BLaER1 treated with 17β-estradiol and CSF1 and Interleukin-3, amounts not matched to agents 10 nM and 100 nM (cell line): ENCODE results near the gene KLRC4.
"Not testable (repeated sequence)": the region's sequence is repeated elsewhere in the genome, so short reads cannot be mapped to it uniquely, and the experiment has no call there.

ENCODE experiments used
- H3K27ac ChIP-seq, 11 experiments: shearing (Covaris generic); formaldehyde crosslinking; 2 replicates each; pipeline ENCODE4 v1.8.1; 2022
- H3K27me3 ChIP-seq, 11 experiments: shearing (Covaris generic); formaldehyde crosslinking; 2 replicates each; pipeline ENCODE4 v1.8.1; 2022
- H3K36me3 ChIP-seq, 11 experiments: shearing (Covaris generic); formaldehyde crosslinking; 2 replicates each; pipeline ENCODE4 v1.8.1; 2022
- H3K4me1 ChIP-seq, 10 experiments: shearing (Covaris generic); formaldehyde crosslinking; 2 replicates each; pipeline ENCODE4 v1.8.1; 2022
- H3K4me2 ChIP-seq, 11 experiments: shearing (Covaris generic); formaldehyde crosslinking; 2 replicates each; pipeline ENCODE4 v1.8.1; 2022
- H3K4me3 ChIP-seq, 10 experiments: shearing (Covaris generic); formaldehyde crosslinking; 2 replicates each; pipeline ENCODE4 v1.8.1; 2022
- H3K9ac ChIP-seq, 11 experiments: shearing (Covaris generic); formaldehyde crosslinking; 2 replicates each; pipeline ENCODE4 v1.8.1; 2022
- H3K9me3 ChIP-seq, 11 experiments: shearing (Covaris generic); formaldehyde crosslinking; replicated peaks in 1 of 11; 2 replicates each; pipeline ENCODE4 v1.8.1; 2022
- H4K20me1 ChIP-seq, 11 experiments: shearing (Covaris generic); formaldehyde crosslinking; 2 replicates each; pipeline ENCODE4 v1.8.1; 2022
- Cebpa-rat ChIP-seq, 11 experiments: shearing (Covaris generic); IDR thresholded peaks; 2 replicates each; pipeline ENCODE4 v1.8.1; 2022

Gene KLRC4

GRCh38 chr12:10395390-10395998, 14.1 kb downstream of the KLRC4 start:
- Histone ChIP-seq H3K27ac (peak overlapping the region; percentile 56 to 93 (median 76); a peak in 21 of 22 replicates), H3K4me1 (peaks cover 46 to 73% (median 64%) of the 10 kb centered on the region in 10 experiments), H4K20me1 (no peaks in the 10 kb centered on the region), H3K9me3 (peaks cover 0 to 4% (median 0%) of the 10 kb centered on the region in 11 experiments; a peak in 3 of 22 replicates), H3K27me3 (no peaks in the 10 kb centered on the region), H3K4me2 (peak overlapping the region; percentile 57 to 87 (median 70)), H3K4me3 (peak overlapping the region in 3 of 10 experiments; percentile 3 to 30 (median 25); a peak in 3 of 20 replicates), H3K9ac (peak overlapping the region in 10 of 11 experiments; percentile 42 to 79 (median 58); a peak in 20 of 22 replicates), H3K36me3 (no peaks in the 10 kb centered on the region)
- TF ChIP-seq Cebpa-rat (IDR thresholded peaks at IDR 0.05): peak in 3 of 11 experiments; percentile 17 to 67 (median 30); a peak in 3 of 22 replicates

GRCh38 chr12:10394531-10395152, 14.9 kb downstream of the KLRC4 start:
- Histone ChIP-seq H3K4me2 (peak overlapping the region; percentile 57 to 87 (median 70)), H3K9ac (peak overlapping the region in 9 of 11 experiments; percentile 42 to 79 (median 61); a peak in 14 of 22 replicates), H3K4me1 (peaks cover 50 to 82% (median 72%) of the 10 kb centered on the region in 10 experiments), H3K27ac (peak overlapping the region; percentile 25 to 93 (median 76); a peak in 21 of 22 replicates)
- not testable (repeated sequence) for H3K9me3 ChIP-seq, H4K20me1 ChIP-seq, H3K4me3 ChIP-seq, H3K27me3 ChIP-seq, H3K36me3 ChIP-seq

DNA sequence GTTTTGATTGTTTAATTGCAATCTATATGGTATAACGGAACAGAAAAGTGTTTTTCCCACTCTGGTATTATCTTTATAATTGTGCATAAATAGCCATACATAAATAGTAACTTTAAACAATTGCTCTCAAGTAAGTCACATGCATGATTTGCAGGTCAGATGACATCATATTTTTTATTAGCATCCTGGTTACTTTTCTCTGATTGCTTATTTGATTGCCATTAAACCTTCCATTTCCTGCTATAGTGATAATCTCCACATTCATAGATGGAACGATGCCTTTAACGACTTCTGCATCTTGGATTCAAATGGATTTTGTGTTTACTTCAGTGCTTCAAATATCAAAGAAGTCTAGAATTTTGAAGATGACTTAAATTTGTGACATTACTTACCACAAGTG, 16.3 kb downstream of the KLRC4 start:
- H3K4me3 ChIP-seq: no peak overlapping the region
- no peaks in the 10 kb centered on the region for H3K9me3 ChIP-seq
- H3K27ac ChIP-seq: no peak overlapping the region

DNA sequence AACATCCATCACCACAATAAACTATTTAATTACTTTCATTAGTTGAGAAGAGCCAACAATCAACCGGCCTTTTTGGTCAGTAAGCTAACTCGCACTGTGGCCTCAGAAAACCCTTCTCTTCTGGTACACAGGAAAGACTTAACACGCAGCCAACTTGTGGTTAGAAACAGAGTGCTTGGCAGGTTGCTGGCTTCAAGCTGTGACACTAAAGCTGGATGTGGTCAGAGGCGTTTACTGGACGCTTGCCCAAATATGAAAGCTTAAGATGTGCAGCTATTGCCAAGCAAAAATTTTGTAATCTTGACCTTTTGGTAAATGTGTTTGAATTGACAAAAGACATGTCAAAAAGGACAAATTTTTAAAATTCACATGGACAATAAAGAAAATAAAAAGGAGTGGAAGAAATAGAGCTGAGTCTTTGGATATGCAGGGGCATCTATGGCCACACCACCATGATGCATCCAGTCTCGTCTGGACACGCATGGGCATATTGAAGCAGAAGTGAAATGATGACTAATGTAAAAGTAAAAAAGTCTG, 17.1 kb downstream of the KLRC4 start:
- H3K9me3 ChIP-seq: no peaks in the 10 kb centered on the region
- peaks cover 49 to 88% (median 71%) of the 10 kb centered on the region in 10 experiments for H3K4me1 ChIP-seq
- H3K4me3 ChIP-seq: no peak overlapping the region
- H3K36me3 ChIP-seq: no peaks in the 10 kb centered on the region
- no peaks in the 10 kb centered on the region for H4K20me1 ChIP-seq
- H3K27ac ChIP-seq: peak overlapping the region in 6 of 11 experiments; percentile 1 to 40 (median 10); a peak in 5 of 22 replicates
- no peaks in the 10 kb centered on the region for H3K27me3 ChIP-seq
- peak overlapping the region; percentile 43 to 79 (median 67) for H3K4me2 ChIP-seq
- no peak for TF ChIP-seq Cebpa-rat (IDR thresholded peaks at IDR 0.05)
- 0 out of 22 replicates have a peak overlapping the region, but pooled peaks of 1 of the 11 experiments have one; percentile 23 for H3K9ac ChIP-seq

More for the DNA sequence above, 16.3 kb downstream of the KLRC4 start:
- peaks cover 54 to 95% (median 79%) of the 10 kb centered on the region in 10 experiments for H3K4me1 ChIP-seq
- no peaks in the 10 kb centered on the region for H3K36me3 ChIP-seq
- no peak overlapping the region for H3K9ac ChIP-seq
- H3K27me3 ChIP-seq: no peaks in the 10 kb centered on the region
- peak overlapping the region in 4 of 11 experiments; percentile 67 to 79 (median 70); a peak in 7 of 22 replicates for H3K4me2 ChIP-seq
- TF ChIP-seq Cebpa-rat (IDR thresholded peaks at IDR 0.05): no peak
- H4K20me1 ChIP-seq: no peaks in the 10 kb centered on the region

DNA sequence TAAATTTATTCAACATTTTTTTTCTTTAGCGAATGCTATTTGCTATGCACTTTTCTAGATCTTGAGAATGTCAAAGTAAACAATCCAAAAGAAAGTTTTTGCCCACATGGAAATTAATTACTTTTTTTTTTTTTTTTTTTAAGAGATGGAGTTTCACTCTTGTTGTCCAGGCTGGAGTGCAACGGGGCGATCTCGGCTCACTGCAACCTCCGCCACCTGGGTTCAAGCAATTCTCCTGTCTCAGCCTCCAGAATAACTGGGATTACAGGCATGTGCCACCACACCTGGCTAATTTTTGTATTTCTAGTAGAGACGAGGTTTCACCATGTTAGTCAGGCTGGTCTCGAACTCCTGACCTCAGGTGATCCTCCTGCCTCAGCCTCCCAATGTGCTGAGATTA, 18.6 kb downstream of the KLRC4 start:
- H4K20me1 ChIP-seq, H3K36me3 ChIP-seq, H3K4me3 ChIP-seq, H3K9me3 ChIP-seq, H3K27me3 ChIP-seq, H3K9ac ChIP-seq, H3K27ac ChIP-seq: not testable (repeated sequence)
- H3K4me2 ChIP-seq: peak overlapping the region in 4 of 11 experiments; percentile 6 to 75 (median 17); a peak in 3 of 22 replicates
- H3K4me1 ChIP-seq: peaks cover 38 to 73% (median 58%) of the 10 kb centered on the region in 10 experiments

GRCh38 chr12:10389904-10390303, 19.7 kb downstream of the KLRC4 start, which contains the start of gene KLRK1:
TSS of gene KLRK1 (minus strand) at chr12:10390041. CDS start at chr12:10388810, 1,231 bp downstream.
- H3K9me3 ChIP-seq: 0 out of 22 replicates have a peak, but pooled peaks cover 0 to 3% (median 0%) of the 10 kb centered on the region in 11 experiments
- TF ChIP-seq Cebpa-rat (IDR thresholded peaks at IDR 0.05): no peak
- peaks cover 27 to 62% (median 47%) of the 10 kb centered on the region in 10 experiments for H3K4me1 ChIP-seq
- no peak within 1 kb of the TSS for H3K9ac ChIP-seq
- no peak within 1 kb of the TSS for H3K27ac ChIP-seq
- H3K27me3 ChIP-seq: no peaks in the 10 kb centered on the region
- peak within 1 kb of the TSS in 8 of 11 experiments; percentile 10 to 50 (median 39); a peak in 14 of 22 replicates for H3K4me2 ChIP-seq
- H3K4me3 ChIP-seq: no peak within 1 kb of the TSS
- no peaks in the 10 kb centered on the region for H4K20me1 ChIP-seq
- H3K36me3 ChIP-seq: no peaks in the 10 kb centered on the region

DNA sequence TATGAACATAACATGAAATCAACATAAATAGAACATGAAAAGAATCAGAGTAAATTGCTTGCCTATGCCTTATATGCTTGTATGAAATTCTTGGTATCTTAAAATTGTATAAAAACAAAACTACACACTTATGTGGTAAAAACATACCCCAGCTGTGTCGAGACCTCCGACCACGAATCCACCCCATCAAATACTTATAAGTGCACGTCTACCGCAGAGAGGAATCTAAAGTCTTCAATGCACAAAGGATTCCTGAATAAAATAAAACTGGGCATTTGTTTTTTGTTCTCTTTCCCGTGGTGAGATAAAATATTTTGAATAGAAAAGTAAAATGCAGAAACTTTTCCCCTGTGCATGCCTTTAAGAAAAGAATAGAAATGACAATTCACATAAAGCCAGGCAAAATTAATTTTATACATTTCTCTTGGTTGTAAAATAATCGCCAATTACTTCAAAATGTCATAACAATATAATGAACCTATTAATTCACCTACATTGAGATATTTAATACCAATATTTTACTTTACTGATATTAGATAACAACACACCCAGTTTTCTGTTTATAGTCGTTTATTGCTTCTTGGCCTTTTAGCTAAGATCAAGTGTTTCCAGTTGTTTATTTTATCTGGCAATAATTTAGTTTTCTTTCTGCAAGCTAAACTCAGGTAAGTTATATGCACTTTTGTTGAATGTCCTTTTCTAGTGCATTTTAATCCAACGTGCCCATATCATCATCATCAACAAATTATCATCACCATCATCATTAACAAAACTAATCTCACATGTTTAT, 20.7 kb downstream of the KLRC4 start:
- no peak overlapping the region for H3K9ac ChIP-seq
- no peaks in the 10 kb centered on the region for H4K20me1 ChIP-seq
- H3K36me3 ChIP-seq: no peaks in the 10 kb centered on the region
- peak overlapping the region in 5 of 11 experiments; percentile 10 to 50 (median 29); a peak in 7 of 22 replicates for H3K4me2 ChIP-seq
- no peak overlapping the region for H3K4me3 ChIP-seq
- no peak for TF ChIP-seq Cebpa-rat (IDR thresholded peaks at IDR 0.05)
- H3K27ac ChIP-seq: no peak overlapping the region
- H3K9me3 ChIP-seq: peaks cover 5 to 12% (median 8%) of the 10 kb centered on the region in 11 experiments; a peak in 17 of 22 replicates
- no peaks in the 10 kb centered on the region for H3K27me3 ChIP-seq
- peaks cover 21 to 52% (median 39%) of the 10 kb centered on the region in 10 experiments for H3K4me1 ChIP-seq

DNA sequence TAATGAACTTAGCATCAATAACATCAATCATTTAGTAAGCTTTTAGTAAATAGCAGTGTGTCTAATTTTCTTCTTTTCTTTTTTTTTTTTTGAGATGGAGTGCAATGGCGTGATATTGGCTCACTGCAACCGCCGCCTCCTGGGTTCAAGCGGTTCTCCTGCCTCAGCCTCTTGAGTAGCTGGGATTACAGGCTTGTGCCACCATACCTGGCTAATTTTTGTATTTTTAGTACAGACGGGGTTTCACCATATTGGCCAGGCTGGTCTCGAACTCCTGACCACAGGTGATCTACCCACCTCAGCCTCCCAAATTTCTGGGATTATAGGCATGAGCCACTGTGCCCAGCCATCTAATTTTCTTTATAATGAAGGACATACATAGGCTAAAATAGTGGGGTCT, 22.1 kb downstream of the KLRC4 start:
- peaks cover 6 to 23% (median 10%) of the 10 kb centered on the region in 11 experiments; a peak in 17 of 22 replicates for H3K9me3 ChIP-seq
- not testable (repeated sequence) for H3K4me3 ChIP-seq, H3K4me2 ChIP-seq, H3K27ac ChIP-seq, H3K27me3 ChIP-seq, H4K20me1 ChIP-seq, H3K36me3 ChIP-seq, H3K9ac ChIP-seq
- H3K4me1 ChIP-seq: peaks cover 18 to 41% (median 27%) of the 10 kb centered on the region in 10 experiments
